ENCODE measurements around the gene LUM. TPM values are rescaled to one million over a fixed set of nuclear protein-coding genes. Genes with fewer than 3 reads are reported as not detected.

Gene LUM
- total and polyA plus RNA-seq, 4 donors = 3.7 to 22.3 (median 13.8) TPM

DNA sequence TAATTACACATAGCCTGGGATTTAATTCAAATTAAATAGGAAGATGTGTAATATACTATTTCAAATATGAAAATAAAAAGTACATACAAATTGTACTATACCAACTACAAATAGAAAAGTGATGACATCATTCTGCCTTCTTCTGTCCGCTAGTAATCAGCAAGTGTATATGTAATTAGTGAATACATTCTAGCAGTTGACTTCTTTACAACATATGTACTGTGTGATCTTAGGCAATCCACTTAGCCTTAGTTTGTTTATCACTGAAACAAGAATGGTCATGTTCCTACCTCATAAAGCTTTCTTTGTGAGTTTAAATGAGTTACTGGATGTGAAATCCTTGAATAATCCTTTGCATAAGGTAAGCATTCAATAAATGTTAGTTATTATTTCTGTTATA, 7.8 kb upstream of the LUM start:
- no peaks in the 10 kb centered on the region for H3K4me1 ChIP-seq (ENCODE audit: control insufficient read depth in 4 of 4, insufficient read depth in 4 of 4, low read length in 3 of 4)
- no peaks in the 10 kb centered on the region for H3K36me3 ChIP-seq (ENCODE audit: control insufficient read depth in 4 of 4, insufficient read depth in 3 of 4, low read depth in 1 of 4, low read length in 3 of 4)
- no peak overlapping the region for H3K4me3 ChIP-seq (ENCODE audit: low read depth in 1 of 3, low read length in 3 of 3)
- no peak overlapping the region for H3K9ac ChIP-seq (ENCODE audit: low read depth in 1 of 2, low read length in 2 of 2)
- TF ChIP-seq, protein P1, sequence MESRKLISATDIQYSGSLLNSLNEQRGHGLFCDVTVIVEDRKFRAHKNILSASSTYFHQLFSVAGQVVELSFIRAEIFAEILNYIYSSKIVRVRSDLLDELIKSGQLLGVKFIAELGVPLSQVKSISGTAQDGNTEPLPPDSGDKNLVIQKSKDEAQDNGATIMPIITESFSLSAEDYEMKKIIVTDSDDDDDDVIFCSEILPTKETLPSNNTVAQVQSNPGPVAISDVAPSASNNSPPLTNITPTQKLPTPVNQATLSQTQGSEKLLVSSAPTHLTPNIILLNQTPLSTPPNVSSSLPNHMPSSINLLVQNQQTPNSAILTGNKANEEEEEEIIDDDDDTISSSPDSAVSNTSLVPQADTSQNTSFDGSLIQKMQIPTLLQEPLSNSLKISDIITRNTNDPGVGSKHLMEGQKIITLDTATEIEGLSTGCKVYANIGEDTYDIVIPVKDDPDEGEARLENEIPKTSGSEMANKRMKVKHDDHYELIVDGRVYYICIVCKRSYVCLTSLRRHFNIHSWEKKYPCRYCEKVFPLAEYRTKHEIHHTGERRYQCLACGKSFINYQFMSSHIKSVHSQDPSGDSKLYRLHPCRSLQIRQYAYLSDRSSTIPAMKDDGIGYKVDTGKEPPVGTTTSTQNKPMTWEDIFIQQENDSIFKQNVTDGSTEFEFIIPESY (IDR thresholded peaks at IDR 0.05) = no peak
- no peak for TF ChIP-seq FOXA1 (IDR thresholded peaks at IDR 0.05)
- TF ChIP-seq CTCF (IDR thresholded peaks at IDR 0.05; ENCODE audit: low read depth, low read length, missing input control) = no peak
- TF ChIP-seq FOXA2 (IDR thresholded peaks at IDR 0.05) = no peak
- TF ChIP-seq JUND (IDR thresholded peaks at IDR 0.05) = no peak
- no peak for TF ChIP-seq SP1 (IDR thresholded peaks at IDR 0.05)
- TF ChIP-seq, protein P2, sequence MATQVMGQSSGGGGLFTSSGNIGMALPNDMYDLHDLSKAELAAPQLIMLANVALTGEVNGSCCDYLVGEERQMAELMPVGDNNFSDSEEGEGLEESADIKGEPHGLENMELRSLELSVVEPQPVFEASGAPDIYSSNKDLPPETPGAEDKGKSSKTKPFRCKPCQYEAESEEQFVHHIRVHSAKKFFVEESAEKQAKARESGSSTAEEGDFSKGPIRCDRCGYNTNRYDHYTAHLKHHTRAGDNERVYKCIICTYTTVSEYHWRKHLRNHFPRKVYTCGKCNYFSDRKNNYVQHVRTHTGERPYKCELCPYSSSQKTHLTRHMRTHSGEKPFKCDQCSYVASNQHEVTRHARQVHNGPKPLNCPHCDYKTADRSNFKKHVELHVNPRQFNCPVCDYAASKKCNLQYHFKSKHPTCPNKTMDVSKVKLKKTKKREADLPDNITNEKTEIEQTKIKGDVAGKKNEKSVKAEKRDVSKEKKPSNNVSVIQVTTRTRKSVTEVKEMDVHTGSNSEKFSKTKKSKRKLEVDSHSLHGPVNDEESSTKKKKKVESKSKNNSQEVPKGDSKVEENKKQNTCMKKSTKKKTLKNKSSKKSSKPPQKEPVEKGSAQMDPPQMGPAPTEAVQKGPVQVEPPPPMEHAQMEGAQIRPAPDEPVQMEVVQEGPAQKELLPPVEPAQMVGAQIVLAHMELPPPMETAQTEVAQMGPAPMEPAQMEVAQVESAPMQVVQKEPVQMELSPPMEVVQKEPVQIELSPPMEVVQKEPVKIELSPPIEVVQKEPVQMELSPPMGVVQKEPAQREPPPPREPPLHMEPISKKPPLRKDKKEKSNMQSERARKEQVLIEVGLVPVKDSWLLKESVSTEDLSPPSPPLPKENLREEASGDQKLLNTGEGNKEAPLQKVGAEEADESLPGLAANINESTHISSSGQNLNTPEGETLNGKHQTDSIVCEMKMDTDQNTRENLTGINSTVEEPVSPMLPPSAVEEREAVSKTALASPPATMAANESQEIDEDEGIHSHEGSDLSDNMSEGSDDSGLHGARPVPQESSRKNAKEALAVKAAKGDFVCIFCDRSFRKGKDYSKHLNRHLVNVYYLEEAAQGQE (IDR thresholded peaks at IDR 0.05) = no peak
- TF ChIP-seq EGR1 (IDR thresholded peaks at IDR 0.05; ENCODE audit: low read depth in 2 of 2) = no peak
- TF ChIP-seq NR2F2 (IDR thresholded peaks at IDR 0.05) = no peak
- no peak for TF ChIP-seq GABPA (IDR thresholded peaks at IDR 0.05 in 1 of 2, conservative IDR thresholded peaks at IDR 0.05 in 1 of 2)
- H3K9me3 ChIP-seq (ENCODE audit: control insufficient read depth in 4 of 4, low read length in 3 of 4) = no peaks in the 10 kb centered on the region
- WGBS = 85% methylated on average over 1 of the region's 1 CpG
- no peak for DNase-seq (ENCODE audit: low spot score)
- H3K27ac ChIP-seq (ENCODE audit: low read depth in 1 of 2, low read length in 2 of 2) = no peak overlapping the region
- no peaks in the 10 kb centered on the region for H3K27me3 ChIP-seq (ENCODE audit: control insufficient read depth in 4 of 4, insufficient read depth in 4 of 4, low read length in 3 of 4)

DNA sequence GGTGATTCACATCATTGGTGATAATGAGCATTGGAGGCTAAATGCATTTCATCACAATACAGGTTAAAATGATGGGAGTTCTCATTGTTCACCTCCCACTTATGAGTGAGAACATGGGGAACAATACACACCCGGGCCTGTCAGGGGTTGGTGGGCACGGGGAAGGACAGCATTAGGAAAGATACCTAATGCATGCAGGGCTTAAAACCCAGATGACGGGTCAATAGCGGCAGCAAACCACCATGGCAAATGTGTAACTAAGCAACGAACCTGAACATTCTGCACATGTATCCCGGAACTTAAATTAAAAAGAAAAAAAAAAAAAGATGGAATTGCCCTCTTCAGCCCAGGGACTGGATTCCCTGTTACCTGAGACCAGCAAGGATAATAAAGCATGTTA, 2.3 kb upstream of the LUM start:
- DNase-seq (ENCODE audit: low spot score) = no peak
- no peaks in the 10 kb centered on the region for H3K27me3 ChIP-seq (ENCODE audit: control insufficient read depth in 4 of 4, insufficient read depth in 4 of 4, low read length in 3 of 4)
- no peak overlapping the region for H3K4me3 ChIP-seq (ENCODE audit: low read depth in 1 of 3, low read length in 3 of 3)
- H3K9ac ChIP-seq (ENCODE audit: low read depth in 1 of 2, low read length in 2 of 2) = no peak overlapping the region
- H3K9me3 ChIP-seq (ENCODE audit: control insufficient read depth in 4 of 4, low read length in 3 of 4) = no peaks in the 10 kb centered on the region
- no peak overlapping the region for H3K27ac ChIP-seq (ENCODE audit: low read depth in 1 of 2, low read length in 2 of 2)
- TF ChIP-seq JUND (IDR thresholded peaks at IDR 0.05) = no peak
- TF ChIP-seq RAD21 (IDR thresholded peaks at IDR 0.05) = no peak
- no peak for TF ChIP-seq FOXA2 (IDR thresholded peaks at IDR 0.05)
- TF ChIP-seq, protein P3, sequence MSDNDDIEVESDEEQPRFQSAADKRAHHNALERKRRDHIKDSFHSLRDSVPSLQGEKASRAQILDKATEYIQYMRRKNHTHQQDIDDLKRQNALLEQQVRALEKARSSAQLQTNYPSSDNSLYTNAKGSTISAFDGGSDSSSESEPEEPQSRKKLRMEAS (IDR thresholded peaks at IDR 0.05) = no peak
- TF ChIP-seq, protein P1 (IDR thresholded peaks at IDR 0.05) = no peak
- no peak for TF ChIP-seq YY1 (IDR thresholded peaks at IDR 0.05)
- TF ChIP-seq NR2F2 (IDR thresholded peaks at IDR 0.05) = no peak
- WGBS = 86% methylated on average over 6 of the region's 6 CpGs
- no peaks in the 10 kb centered on the region for H3K4me1 ChIP-seq (ENCODE audit: control insufficient read depth in 4 of 4, insufficient read depth in 4 of 4, low read length in 3 of 4)
- no peaks in the 10 kb centered on the region for H3K36me3 ChIP-seq (ENCODE audit: control insufficient read depth in 4 of 4, insufficient read depth in 3 of 4, low read depth in 1 of 4, low read length in 3 of 4)

Data from liver (tissue), 9 donors.